DMS114 treated with DMSO at 0.1 percent for 48 hours (cell line): ENCODE results near the gene SNAPC2.

Source experiments
- DNase-seq: peaks from one replicate; lab custom pipeline; 2025; ENCODE audit not compliant: unreplicated experiment; lab: John Stamatoyannopoulos, UW

The SNAPC2 gene

DNA sequence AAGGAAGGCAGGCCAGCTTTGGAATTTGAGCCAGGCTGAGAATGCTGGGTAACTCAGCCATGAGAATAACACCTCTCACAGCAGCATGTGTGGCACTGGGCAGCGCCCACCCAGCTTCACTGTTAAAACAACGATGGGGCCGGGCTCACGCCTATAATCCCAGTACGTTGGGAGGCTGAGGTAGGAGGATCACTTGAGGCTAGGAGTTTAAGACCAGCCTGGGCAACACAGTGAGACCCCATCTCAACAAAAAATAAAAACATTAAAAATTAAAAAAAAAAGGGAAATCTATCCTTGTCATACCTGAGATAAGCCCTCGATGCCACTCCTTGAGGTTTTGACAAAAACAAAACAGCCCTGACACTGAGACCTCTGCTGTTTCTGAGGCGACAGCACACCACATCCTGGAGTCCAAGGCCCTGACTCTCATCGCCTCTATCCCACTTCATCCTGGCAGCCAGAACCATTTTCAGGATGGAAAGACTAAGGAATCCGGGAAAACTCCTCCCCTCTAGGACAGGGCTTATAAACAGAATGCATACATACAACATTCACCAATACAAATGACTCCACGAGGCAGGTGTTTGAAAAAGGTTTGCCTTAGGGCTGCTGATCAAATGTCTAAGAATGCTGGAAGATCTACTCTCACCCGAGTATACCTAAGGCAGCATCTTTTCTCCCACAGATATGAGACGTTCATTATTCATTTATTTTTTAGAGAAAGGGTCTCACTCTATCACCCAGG lies 46.0 kb downstream of the SNAPC2 start:
- DNase-seq, result no peak

DNA sequence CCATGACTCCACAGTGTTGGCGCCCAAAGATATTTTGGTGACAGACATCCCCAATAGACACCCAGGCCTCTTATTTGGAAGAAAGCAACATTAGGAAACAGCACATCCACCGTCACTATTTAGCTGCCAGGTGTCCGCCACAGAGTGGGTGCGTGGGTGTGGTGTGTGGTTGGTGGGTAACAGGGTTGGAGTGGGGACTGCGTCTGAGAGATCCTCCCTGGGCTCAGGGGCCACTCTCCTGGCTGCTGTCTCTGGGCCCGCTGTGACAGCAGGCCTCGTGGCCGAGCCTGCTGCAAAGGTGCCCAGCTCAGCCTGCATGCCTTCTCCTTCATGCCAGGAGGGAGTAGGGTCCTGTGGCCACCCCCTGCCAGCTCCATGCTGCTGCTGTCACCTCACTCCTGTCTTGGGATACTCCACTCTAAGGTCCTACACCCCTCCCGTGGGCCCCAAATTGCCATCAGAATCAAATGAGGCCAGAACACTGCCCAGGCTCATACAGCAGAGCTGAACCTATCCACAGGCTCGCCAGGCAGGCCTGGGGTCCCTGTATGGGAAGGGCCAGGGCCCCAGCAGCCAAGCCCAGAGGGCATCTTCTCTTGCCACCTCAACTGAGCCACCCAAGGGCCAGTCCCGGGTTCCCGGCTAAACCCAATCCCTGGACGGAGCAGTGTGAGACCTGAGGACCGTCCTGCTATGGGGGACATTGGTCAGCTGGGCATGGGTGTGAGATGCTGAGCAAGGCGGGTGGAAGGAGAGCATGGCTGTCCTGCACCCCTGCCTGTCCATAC lies 48.1 kb downstream of the SNAPC2 start:
- no peak for DNase-seq

DNA sequence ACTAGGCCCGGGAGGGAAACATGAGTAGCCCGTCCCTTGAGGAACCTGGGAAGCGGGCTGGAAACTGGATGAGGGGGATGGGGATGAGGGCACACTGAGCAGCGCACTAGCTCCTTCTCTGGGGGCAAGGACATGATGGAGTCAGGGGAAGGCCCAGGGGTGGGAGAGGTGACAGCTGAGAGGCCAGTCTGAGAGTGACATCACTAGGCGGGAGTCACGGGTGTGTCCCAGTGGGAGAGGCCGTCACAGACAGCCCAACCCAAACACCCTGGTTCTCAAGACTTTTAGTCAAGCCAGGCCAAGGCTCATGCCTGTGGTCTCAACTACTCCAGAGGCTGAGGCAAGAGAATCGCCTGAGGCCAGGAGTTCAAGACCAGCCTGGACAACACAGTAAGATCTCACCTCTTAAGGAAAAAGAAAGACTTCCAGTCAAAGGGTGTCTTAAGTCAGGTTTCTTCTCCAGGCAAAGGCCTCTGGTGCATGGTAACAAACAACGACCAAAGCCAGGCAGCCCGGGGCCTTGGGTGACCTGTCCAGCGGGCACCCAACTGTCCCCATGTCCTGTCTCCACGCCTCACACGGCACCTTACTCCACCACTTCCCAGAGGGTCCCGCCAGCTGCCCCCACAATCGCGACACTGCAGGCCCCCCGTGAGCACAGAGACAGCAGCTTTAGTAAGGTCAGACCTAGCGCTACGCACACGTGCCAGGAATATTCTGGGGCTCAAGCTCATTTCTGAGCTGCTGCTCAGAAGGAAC lies 48.8 kb downstream of the SNAPC2 start:
- no peak for DNase-seq

DNA sequence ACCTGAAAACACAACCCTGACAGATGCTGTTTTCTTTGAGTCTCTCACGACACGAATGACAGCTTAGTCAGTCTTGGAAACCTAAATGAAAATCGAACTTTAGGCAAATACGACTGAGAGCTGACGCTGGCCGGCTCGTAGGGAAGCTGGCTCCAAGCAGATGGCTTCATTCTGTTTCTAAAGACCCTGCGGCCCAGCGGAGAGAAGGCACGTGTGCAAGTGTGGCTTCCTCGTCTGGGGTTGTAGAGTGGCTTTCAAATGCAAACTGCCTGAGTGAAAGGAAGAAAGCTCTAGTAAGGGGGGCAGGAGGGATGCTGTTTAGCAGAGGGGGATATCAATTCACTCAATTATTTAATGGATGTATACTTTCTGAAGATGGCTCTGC lies 49.4 kb downstream of the SNAPC2 start:
- DNase-seq, result no peak

DNA sequence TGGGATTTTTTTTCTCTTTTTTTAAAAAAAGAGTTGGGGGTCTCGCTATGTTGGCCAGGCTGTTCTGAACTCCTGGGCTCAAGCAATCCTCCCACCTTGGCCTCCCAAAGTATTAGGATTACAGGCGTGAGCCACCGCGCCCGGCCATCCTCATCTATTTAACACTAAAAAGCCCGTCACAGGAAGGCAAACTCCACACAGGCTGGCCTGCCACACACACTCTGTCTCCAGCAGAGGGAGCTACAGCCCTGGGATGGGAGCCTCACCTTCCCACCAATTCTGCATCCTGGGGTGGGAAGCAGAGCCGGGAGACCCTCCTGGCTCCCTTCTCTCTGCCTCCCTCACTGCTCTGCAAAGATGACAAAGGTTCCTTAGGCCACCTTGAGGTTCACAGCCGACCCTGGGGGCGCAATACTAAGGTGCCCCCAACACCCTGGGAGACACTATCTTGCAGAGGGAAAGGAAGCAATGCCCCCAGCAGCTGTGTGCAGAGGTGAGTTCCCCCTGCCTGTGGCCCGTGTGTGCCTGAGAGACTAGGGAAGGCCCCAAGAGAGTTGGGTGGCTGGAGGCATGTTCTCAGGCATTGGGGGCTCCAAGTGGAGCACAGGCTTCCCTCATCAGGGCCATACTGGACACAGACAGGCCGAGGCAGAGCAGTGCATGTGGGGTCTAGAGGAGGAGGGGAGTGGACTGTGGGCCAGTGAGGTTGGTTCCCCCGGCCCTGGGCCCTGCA lies 50.7 kb downstream of the SNAPC2 start:
- DNase-seq, result no peak

DNA sequence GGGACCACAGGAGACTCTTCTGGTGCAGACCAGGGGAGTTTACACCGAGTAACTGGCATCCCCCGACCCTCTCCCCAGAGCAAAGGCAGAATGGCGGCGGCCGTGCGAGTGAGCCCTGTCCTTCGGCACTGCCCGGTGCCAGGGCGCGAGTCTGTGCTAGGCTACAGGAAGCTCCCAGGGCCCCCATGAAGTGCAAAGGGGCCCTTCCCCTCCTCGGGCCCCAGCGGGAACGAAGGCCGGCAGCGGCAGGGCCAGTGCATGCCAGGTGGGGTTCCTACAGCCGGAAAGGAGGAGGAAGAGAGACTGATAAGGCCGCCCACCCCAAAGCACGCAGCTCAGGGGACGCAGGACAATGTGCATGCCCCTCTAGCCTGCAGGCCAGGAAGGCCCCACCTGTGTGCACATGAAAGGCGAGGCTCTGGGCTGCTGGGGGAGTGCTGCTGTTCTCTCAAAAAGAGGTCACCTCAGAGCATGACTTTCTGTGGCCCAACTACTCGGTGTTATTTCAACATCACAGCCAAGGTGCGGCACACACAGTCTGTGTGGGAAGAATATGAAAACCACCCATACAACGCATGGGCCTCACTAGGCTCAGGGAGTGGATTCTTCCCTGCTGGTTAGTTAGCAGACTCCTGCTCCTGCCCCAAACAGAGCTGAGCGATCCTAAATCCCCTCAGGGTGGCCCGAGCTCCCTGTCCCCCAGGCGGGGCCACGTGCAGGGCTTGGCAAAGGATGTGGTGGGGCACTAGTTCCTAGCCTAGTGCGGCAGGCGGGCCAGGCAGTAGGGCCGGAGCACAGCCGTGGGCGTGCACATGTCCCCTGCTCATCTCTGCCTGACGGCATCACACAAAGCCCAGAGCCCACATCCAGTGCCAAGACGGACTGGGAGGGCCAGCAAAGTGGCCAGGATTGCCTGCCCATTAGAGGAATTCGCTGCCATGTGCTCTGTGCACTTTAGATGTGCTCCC lies 51.7 kb downstream of the SNAPC2 start:
- no peak for DNase-seq
